ENCODE measurements around the gene SOX18.
A peak's percentile ranks its signal among the peaks of the same experiment; 100 is the strongest.

Gene SOX18

DNA sequence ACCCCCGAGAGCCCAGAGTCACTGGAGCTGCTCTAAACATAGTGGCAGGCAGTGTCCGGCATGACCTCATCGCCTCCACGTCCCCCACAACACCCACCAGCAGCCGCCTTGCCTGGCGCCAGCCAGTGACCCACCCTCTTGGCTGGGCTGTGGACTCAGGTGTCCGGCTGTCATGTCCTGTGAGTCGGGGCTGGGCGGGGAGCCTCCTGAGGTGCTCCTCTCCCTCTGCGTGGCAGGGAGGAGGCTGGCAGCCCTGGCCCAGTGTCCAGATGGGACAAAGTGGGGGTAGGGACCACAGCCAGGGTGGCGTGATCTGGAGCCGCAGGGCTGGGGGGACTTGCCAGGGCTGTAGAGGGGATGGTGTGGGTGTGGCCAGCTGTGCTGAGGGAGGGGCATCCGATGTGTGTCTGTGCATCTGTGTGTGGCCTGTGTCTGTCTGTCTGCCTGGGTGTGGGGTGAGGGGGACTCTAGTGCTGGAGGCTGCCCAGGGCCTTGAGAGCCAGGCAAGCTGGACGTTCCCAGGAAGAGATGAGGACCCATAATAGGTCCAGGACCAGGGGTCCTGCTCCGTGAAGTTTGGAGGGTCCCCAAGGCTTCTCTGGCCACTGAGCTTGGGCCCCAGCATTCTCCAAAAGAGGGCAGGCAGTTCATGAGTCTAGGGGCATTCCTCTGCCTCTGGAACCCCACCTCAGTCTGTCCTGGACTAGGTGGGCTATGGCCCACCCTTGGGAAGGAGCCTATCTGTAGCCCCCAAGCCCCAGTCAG, 2.3 kb upstream of the SOX18 start:
- DNase-seq (ENCODE audit: low read depth), result no peak

DNA sequence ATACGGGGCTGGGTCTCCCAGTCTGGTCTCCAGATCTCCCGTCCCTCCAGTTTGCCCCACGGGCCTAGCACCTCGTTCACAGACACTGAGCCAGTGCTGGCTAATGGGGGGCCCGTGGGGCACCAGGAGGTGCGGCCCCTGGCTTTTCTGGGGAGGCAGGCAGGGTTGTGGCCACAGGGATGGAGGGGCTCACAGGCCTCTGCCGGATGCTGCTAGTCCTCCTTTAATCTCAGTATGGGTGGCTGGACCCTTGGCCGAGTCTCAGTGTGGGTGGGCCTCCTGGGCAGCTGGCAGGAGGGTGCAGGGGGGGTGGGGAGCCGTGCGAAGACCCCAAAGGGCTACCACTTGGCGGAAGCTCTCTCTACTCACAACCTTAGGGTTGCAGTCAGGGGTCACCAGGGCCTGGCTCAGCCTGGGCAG, 1.6 kb upstream of the SOX18 start:
- DNase-seq (ENCODE audit: low read depth), result no peak

DNA sequence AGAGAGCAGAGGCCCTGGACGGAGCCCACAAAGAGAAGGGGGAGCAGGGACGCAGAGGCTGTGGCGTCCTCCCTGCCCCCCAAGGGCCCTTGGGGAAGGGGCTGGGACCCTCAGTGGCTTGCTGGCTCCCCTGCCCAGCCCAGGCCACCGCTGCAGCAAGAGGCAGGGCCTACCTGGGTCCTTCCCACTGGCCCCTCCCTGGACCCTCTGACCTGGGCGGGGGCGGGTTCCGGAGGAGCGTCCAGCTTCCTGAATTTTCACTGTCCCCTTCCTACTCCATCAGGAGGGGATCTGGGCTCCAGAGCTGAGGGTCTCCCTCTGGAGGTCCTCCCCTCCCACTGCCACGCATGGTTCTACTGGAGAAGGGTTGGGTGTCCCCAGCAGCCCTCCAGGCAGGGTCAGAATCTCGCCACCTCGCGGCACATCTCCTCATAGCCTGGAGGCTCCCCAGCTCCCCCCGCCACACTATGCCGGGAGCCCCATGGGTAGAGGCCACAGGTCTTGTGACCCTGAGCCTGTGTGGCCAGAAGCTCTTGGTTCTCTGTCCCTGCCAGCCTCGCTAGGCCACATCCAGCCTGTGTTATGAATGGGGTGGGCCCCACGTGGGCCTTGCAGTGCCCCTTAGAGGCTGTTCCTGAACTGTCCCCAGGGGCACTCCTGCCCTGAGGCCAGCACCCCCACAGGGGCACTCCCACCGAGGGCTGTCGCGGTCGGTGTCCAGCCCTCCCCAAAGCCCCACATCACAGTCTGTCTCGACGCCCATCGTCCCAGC, 1.0 kb upstream of the SOX18 start:
- no peak for DNase-seq (ENCODE audit: low read depth)

DNA sequence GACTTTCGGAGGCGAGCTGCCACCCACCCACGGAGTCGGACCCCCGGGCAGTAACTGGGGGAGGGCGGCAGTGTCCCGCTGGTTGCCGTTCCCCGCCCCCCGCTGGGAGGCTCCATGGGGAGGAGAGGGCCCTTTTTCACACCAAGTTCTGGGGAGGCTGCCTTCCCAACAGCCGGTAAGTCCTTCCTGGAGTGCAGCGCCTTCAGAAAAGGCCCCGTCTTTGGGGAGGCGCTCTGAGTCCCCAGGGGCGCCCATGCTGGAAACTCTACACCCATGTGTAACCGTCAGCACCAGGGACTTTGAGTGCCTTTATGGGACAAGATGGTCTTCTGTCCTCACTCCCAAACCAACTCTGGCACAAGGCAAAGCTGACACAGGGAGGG, 430 bp upstream of the SOX18 start:
- no peak for DNase-seq (ENCODE audit: low read depth)

DNA sequence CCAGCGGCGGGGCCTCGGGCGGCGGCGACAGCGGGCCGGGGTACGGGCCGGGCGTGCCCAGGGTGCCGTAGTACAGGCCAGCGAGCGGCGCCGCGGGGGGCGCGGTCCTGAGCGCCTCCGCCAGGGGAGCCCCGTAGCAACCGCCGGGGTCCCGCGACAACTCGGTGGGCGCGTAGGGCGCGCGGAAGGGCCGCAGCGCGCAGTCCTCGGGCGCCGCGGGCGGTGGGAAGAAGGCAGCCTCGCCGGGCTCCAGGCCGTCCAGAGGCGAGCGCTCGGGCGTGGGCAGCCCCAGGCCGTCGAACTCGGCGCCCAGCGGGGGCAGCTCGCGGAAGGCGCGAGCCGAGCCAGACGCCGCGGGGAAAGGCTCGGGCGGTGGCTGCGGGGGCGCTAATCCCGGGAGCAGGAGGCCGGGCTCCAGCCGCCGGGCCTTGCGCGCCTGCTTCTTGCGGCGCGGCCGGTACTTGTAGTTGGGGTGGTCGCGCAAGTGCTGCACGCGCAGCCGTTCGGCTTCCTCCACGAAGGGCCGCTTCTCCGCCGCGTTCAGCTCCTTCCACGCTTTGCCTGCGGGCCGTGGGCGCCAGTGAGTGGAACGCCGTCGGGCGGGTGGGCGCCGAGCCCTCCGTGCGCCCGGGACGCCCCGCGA, 916 bp downstream of the SOX18 start:
- no peak for DNase-seq (ENCODE audit: low read depth)

DNA sequence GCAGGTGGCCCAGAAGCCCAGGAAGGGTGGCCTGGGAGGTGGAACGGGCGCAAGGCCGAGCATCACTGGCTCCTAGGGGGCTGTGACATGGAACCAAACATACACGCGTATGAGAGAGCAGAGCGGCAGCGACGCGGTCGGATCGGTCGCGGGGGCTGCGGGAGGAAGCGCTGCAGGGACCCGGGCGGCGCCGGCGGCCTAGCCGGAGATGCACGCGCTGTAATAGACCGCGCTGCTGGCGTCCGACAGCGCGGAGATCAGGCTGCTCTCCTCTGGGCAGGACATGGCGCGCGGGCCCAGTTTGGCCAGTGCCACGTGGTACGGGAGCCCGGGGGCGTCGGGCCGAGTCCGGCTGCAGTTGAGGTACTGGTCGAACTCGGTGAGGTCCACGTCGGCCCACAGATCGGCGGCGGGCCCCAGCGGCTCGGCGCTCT, 1.5 kb downstream of the SOX18 start:
- no peak for DNase-seq (ENCODE audit: low read depth)

DNA sequence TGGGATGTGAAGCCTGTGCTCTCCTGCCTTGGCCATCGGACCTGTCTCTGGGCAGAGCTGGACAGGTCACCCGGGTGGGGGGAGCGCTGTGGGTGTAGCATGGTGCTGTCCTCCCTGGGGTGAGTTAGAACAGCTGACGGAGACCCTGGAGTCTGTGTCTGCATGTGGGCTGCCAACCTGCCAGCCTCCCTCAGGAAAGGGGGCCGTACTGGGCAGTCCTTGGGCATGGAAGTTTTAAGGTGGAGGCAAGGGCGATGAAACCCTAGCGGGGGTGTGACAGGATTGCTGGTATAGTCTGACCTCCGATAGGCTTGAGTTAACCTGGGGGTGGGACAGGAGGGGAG, 2.4 kb downstream of the SOX18 start:
- no peak for DNase-seq (ENCODE audit: low read depth)

DNA sequence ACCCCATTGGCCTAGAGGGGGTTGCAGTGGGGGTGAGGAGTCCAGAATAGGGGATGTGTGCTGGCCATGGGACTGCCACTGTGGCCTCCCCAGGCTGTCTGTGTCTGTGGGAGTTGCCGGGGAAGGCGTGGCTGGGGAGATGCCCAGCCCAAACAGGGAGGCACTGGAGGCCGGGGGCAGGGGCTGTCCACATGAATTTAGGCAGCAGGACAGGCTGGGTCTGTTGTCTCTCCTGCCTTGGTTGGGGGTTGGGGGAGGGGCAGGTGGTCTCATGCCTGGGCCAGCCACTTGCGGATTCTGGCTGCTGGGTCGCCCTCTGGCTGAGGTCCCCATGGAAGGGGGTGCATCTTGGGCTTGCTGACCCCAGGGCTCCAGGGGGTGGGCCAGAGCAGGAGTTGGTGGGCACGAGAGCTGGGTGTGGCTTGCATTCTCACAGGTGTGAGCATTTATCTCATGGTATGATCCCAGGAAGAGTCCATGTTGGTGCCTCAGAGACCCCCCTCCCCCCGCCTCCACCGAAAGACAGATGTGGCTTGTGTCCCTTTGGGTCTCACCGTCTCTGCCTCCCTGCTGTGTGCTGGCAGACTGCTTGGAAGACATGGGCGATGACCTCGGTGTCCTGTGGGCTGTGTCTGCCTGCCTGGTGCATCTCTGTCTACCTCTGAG, 4.0 kb downstream of the SOX18 start:
- DNase-seq (ENCODE audit: low read depth), result no peak

DNA sequence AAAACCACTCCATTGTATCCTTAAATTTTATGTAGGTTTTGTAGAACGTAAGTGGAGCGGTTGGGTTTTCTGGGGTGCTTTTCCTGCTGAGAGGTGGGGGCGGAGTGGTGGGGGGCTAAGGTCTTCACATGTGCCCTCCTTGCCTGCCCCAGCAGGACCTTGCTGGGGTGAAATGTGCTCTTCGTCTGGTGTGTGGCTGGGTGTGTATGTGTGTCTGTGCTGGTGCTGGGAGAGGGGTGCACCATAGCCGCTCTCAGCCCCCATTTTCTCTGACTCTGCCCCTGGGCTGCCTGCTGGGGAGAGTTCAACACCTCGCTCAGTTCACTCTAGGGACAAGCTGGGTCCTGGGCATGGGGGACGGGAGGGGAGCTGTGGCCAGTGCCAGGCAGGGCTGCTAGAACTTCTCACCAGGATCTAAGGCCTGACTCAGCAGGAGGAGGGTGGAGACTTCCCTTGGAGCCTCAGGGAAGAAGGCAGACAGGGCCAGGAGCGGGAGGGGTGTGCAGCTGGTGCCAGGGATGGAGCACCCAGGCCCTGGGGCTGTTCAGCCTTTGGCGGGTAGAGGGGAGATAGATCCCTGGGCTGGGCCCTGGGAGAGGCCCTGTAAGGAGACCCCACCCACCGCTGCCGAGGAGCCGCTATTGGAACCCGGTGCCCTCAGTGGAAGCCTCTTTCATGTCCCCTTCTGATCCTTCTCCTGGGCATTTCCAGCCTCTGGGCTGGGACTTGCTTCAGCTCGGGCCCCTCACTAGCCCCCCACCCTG, 4.8 kb downstream of the SOX18 start:
- DNase-seq (ENCODE audit: low read depth), result no peak

DNA sequence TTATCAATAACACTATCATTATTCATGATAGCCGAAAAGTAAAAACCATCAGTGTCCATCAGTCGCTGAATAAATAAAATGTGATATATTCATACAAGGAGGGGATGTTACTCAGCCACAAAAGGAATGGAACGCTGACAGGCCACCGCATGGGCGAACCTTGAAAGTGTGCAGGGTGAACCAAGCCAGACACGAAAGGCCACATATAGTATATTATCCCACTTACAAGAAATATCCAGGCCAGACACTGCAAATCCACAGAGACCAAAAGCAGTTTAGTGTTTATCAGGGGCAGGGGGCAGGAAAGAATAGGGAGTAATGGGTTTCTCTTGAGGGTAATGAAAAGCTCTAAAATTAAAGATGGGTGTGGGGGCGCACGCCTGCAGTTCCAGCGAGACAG, 5.7 kb downstream of the SOX18 start:
- no peak for DNase-seq (ENCODE audit: low read depth)

DNA sequence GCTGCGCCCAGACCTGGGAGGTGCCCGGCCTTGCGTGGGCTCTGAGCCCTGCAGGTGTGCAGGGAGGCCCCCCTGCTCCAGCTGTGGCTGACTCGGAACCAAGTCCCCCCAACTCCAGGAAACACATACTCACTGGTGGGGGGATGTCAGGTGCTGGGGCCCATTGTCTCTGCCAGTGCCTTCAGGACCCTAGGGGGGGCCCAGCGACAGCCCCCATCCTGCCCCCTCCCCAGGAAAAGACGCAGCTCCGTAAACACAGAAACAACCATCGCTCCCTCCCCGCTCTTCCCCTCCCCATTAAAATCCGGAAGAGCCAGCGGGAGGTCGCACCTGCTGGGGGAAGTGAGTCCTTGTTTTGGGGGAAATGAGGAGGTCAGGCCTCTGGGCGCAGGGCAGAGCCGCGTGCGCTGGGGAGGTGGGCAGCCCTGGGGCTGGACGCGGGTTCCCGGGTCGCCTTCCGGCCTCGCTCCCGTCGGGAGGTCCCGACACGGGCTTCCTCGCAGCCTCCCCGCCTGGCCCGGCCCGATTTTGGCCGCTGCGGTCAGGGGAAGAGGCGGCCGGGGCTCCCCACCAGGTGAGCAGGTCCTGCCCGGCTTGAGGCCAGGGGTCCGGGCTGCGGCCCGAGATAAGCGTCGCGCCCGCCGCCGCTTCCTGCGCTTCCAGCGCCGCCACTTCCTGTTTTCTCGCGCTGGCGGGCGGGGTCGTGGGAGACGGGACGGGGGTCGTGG, 7.2 kb downstream of the SOX18 start:
- DNase-seq (ENCODE audit: low read depth), result no peak

DNA sequence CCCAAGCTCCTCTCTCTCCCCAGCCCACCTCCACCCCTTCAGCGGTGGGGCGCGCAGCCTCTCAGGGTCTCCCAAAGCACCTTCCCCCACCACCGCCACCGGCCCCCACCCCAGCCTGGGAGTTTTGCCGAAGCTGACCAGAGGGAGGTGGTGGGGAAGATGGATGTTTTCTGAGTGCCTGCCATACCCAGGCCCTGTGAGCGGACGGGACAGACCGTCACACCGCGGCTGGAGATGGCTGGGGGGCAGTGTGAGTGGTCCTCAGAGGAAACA, 7.7 kb downstream of the SOX18 start:
- DNase-seq (ENCODE audit: low read depth), result no peak

DNA sequence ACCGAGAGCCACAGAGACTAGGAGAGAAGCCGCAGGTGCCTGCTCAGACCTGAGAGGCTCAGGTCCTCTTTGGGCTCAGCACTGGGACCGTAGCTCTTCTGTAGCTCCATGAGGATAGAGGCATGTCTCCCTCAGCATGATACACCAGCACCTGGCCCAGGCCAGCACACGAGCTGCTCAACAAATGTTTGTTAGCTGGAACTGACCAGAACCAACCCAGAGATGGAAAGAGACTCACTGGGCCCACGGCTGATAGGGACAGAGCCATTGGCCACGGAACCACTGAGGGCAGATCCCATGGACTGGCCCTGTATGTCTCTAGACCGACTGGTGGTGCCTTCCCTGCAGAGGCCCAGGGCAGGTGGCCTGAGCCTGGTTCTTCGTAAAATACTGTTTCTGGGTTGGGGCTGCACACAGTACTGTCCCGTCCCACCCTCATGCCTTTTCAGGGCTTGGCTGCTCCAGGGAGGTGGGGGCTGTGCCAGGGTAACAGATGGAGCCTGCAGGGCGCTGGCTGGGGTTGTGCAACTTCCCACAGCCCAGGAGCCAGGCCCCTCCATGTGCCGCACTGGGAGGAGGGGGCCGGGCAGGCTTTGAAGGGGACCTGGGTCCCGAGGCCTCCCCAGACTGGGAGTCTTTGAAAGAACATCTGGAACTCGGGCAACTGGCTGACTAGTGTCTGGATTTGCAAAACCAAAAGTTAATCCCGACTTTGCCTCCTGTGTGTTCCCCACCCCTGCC, 8.2 kb downstream of the SOX18 start:
- no peak for DNase-seq (ENCODE audit: low read depth)

DNA sequence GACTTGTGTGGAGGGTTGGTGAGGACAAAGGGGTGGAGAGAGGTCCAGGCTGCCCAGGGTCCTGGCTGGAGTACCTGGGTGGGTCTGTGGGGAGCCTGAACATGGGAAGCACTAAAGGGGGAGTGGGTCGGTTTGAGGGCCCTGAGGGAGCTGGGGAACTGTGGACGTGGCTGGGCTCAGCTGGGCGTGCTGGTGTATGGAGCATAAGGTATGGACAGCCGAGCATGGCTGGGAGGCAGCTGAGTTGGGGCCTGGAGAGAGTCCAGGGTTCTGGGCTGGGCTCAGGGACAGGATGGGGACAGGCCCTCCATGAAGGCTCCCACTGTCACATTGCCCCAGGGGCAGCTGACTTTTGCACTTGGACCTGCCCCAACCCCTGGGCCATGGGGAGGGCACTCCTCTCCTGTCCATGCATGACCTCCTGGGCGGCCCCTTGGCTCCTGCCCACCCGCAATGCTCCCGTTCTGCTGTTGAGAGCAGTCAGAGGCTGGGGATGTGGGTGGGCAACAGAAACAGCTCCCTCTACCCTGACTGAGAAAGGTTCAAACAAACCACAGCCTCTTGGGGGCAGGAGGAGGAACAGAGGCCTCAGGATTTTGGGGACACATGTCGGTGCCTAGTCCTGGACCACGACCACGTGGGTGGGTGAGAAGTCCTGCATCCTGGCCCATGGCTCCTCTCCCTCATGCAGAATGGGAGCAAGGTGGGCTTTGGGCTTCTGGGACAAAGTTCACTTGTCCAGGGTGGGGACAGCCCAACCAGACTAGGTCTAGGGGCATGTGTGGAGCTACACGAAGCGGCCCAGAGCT, 9.0 kb downstream of the SOX18 start:
- DNase-seq (ENCODE audit: low read depth), result no peak

DNA sequence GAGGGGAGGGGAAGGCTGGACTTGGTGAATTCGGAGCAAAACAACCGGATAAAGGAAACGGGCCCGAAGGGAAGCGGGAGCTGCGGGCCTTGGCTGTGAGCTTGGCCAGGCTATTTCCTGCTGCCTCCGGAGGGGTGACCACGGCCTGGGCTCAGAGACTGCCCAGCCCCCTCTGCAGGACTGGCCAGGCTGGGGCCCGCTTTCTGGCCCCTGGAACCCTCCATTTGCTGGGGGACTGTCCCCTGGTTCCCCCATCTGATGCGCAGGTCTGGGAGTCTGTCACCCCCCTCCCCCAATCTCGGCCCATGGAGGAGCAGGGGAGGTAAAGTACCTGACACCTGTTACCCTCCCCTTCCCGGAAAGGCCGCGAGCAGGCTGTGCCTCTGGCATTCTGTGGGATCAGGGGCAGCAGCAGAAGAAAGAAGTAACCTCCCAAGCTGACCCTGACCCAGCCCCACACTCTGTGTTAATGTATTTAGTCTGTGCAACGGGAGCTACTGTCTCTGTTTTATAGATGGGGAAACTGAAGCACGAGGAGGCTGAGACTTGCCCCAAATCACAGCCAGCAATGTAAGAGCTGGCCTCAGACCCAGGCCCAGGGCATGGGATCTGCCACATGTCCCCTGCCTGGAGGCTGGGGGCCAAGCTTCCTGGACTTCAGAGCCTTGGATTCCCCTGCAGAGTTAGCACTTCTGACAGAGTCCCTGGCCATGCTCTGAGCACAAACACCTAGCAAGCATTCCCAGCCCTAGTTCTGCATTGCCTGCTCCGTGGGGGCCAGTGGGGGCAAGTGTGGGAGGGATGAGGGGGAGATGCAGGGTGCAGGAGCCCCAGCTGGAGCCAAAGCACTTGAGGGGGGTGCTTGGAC, 9.9 kb downstream of the SOX18 start:
- no peak for DNase-seq (ENCODE audit: low read depth)

DNA sequence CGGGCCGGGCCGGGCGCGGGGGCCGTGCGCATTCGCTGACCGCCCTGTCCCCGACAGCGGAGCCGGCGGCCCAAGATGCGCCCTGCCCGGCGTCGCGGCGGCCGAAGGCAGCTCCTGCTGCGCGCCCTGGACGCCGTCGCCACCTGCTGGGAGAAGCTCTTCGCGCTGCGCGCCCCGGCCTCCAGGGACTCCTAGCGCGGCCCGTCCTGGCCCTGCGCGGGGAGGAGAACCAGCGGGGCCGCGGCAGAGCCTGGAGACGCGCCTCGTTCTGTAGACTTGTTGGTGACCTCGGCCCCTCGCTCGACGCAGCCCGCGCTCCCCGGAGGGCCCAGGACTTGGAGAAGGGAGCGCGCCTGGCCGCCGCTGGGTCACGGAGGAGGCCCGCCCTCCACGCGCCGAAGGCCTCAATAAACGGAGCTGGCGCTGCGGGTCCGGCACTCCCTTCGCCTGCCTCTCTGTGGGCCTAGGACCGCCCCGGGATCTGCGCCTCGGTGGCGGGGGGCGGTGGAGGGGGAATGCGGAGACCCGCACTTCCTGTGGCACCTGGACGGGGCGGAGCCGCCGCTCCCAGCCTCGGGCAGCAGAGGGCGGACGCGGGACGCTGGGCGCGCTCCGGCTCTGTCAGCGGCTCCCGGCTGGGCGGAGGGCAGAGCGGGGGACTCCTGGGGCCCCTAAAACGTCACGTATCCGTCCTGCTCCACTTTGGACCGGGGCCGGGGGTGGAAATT, 10.7 kb downstream of the SOX18 start:
- peak; percentile 51 for DNase-seq (ENCODE audit: low read depth)

DNA sequence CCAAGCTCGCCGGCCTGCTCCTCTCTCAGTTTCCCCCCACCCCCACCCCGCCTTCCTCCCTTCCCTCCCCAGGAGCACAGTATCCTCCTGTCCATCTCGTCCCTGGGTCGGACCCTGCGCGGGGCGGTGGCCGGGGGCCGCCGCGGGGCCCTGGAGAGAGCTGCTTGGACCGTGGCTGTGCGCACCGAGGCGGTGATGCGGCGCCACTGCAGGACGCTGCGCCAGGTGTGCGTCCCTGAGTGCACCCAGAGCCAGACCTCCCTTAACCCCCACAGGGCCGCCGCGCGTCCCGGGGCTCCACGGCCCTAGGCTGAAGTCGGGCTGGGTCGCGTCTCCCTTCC, 11.2 kb downstream of the SOX18 start:
- DNase-seq (ENCODE audit: low read depth), result no peak

DNA sequence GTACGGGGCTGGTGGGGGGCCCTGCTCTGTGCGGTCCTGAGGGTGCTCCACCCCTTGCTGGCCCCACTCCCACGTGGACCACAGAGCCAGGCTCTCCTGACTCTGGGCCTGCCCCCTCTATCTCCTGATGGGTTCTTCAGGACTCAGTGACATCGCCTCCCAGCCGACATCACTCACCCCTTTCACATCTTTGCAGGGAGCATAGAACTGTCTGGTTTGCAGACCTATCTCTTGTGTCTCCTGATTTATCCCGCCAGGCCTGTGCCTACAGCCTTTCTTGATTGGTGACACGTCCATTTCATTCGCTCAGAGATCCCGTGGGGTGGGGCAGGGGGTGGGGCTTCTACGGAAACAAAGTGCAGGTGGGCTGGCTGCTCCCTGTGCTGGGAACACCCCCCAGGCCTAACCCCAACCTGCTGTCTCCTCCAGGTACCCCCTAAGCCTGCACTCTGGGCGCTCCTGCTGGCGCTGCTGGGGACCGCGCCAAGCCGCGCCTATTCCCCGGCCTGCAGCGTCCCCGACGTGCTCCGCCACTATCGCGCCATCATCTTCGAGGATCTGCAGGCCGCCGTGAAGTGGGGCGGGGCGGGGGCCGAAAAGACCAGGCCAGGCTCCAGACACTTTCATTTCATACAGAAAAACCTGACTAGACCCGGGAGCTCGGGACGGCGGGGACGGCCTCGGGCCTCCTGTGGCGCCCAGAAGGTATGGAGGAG, 11.8 kb downstream of the SOX18 start:
- no peak for DNase-seq (ENCODE audit: low read depth)

All from T-helper 22 cell (primary cell).